Activated CD4-positive, alpha-beta T cell treated with anti-CD3 and anti-CD28 coated beads for 36 hours (primary cell): ENCODE measurements around the gene ARPC4. TPM values are rescaled to one million over a fixed set of nuclear protein-coding genes. Genes with fewer than 3 reads are reported as not detected.

Experiments used
- ATAC-seq: fragments of 200-7000 bp; cut with Tn5 transposase; one replicate; pipeline ENCODE4 v1.10.0; 2021; ENCODE audit warnings: mild to moderate bottlenecking, moderate library complexity
- CTCF ChIA-PET: fragments of 350-600 bp; sonication (Branson Sonifier 250); formaldehyde crosslinking; loops from one replicate; lab custom pipeline; 2021; ENCODE audit warnings: antibody characterized with exemption; lab: Charles Lee
- POLR2A ChIA-PET: fragments of 350-600 bp; sonication (Branson Sonifier 250); formaldehyde crosslinking; loops from one replicate; lab custom pipeline; 2021; ENCODE audit warnings: antibody characterized with exemption, inconsistent platforms; lab: Charles Lee
- DNase-seq: peaks from one replicate; pipeline ENCODE4 v3.0.0-alpha.2; 2020
- H3K27ac Mint-ChIP-seq: one replicate; pipeline ENCODE4 v1.8.0; 2021; ENCODE audit warnings: mixed read lengths
- H3K27me3 Mint-ChIP-seq: one replicate; pipeline ENCODE4 v1.8.0; 2021; ENCODE audit warnings: mixed read lengths
- H3K36me3 Mint-ChIP-seq: one replicate; pipeline ENCODE4 v1.8.0; 2021; ENCODE audit warnings: low read depth, mixed read lengths
- H3K4me1 Mint-ChIP-seq: one replicate; pipeline ENCODE4 v1.8.0; 2021; ENCODE audit warnings: mixed read lengths
- H3K4me3 Mint-ChIP-seq: one replicate; pipeline ENCODE4 v1.8.0; 2021; ENCODE audit warnings: mild to moderate bottlenecking, moderate library complexity, mixed read lengths
- H3K9me3 Mint-ChIP-seq: one replicate; pipeline ENCODE4 v1.8.0; 2021; ENCODE audit warnings: low read depth, mixed read lengths
- intact Hi-C, 2 experiments: fragments of 100-400 bp; cut with DNase I in 1 of 2; cut with micrococcal nuclease in 1 of 2; formaldehyde crosslinking; loops; one replicate each; pipeline versions ENCODE4 v1.14.2 to v1.15.1; 2022 to 2024; cut with DNase I, micrococcal nuclease
- total RNA-seq, 2 experiments: library from RNA; stranded (reverse); gene quantifications; one replicate each; pipeline ENCODE4 v1.2.3, GENCODE V29; 2021

Gene ARPC4
- total RNA-seq, 2 experiments from 2014 or later: 164 to 231 TPM

GRCh38 chr3:9750556-9751411 lies 42.1 kb upstream of the ARPC4 start:
- peak overlapping the region; percentile 91 for H3K27ac Mint-ChIP-seq
- peaks cover 59% of the 10 kb centered on the region for H3K36me3 Mint-ChIP-seq
- intact Hi-C loops: loop anchor here (1.0 to 5.0 kb wide), 9 partner anchors 18 to 365 kb away; partner anchors contain the start of genes BRK1 (in 1 of the 2), CAMK1 (in 1 of the 2), FANCD2 (in 1 of the 2) and JAGN1 (in 1 of the 2)
- H3K4me3 Mint-ChIP-seq: peak overlapping the region; percentile 87
- H3K27me3 Mint-ChIP-seq: no peaks in the 10 kb centered on the region
- peaks cover 49% of the 10 kb centered on the region for H3K4me1 Mint-ChIP-seq
- POLR2A ChIA-PET: interaction anchor here (0.6 to 2.7 kb wide), 4 partner anchors 14 to 102 kb away, joined by 3 to 11 read pairs (median 4); partner anchors contain the start of genes ARPC4 and MTMR14
- no peak for ATAC-seq
- DNase-seq: peak; percentile 32
- no peaks in the 10 kb centered on the region for H3K9me3 Mint-ChIP-seq
- CTCF ChIA-PET: interaction anchor here (0.7 to 4.2 kb wide), 5 partner anchors 19 to 42 kb away, joined by 3 to 20 read pairs (median 5); partner anchors contain the start of genes ARPC4, BRPF1 and CAMK1

DNA sequence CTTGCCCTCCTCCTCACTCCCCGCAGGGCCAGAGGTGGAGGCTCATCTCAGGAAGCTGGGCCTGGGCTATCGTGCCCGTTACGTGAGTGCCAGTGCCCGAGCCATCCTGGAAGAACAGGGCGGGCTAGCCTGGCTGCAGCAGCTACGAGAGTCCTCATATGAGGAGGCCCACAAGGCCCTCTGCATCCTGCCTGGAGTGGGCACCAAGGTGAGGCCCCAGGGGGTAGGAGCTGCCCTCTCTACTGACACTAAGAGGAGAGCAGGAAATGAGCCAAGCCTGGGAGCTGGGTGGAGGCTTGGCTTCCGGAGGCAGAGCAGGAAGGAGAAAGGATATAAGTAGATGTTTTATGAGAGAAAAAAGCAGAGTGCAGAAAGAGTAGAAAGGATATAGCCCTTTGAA lies 38.2 kb upstream of the ARPC4 start:
- Mint-ChIP-seq H3K27me3 (no peaks in the 10 kb centered on the region), H3K4me3 (peak overlapping the region; percentile 15), H3K4me1 (peaks cover 30% of the 10 kb centered on the region), H3K9me3 (no peaks in the 10 kb centered on the region), H3K36me3 (peaks cover 54% of the 10 kb centered on the region), H3K27ac (peak overlapping the region; percentile 75)
- ATAC-seq (no peak), DNase-seq (no peak)
- intact Hi-C loops: loop anchor here in 1 of 2 experiments (5.0 kb wide), 1 partner anchor 357 kb away; the partner anchor contains the start of gene SETD5
- ChIA-PET CTCF (interaction anchor here (0.8 to 1.3 kb wide), 2 partner anchors 54 to 345 kb away, joined by 3 to 4 read pairs; no protein-coding TSS in a partner anchor), POLR2A (interaction anchor here (1.3 kb wide), 1 partner anchor 23 kb away, joined by 6 read pairs; no protein-coding TSS in a partner anchor)

- no peak overlapping the region for H3K4me3 Mint-ChIP-seq
- CTCF ChIA-PET: interaction anchor here (0.7 kb wide), 1 partner anchor 435 kb away, joined by 3 read pairs; no protein-coding TSS in a partner anchor
- POLR2A ChIA-PET: no interaction called here
- no peaks in the 10 kb centered on the region for H3K9me3 Mint-ChIP-seq
- H3K4me1 Mint-ChIP-seq: peaks cover 15% of the 10 kb centered on the region
- peaks cover 55% of the 10 kb centered on the region for H3K36me3 Mint-ChIP-seq
- no peaks in the 10 kb centered on the region for H3K27me3 Mint-ChIP-seq
- H3K27ac Mint-ChIP-seq: no peak overlapping the region
- intact Hi-C loops: no loop called here
- no peak for ATAC-seq
- DNase-seq: no peak
Observed at GRCh38 chr3:9757427-9757826, 35.5 kb upstream of the ARPC4 start.

- intact Hi-C loops: no loop called here
- Mint-ChIP-seq H3K36me3 (peaks cover 59% of the 10 kb centered on the region), H3K9me3 (no peaks in the 10 kb centered on the region), H3K4me3 (no peak overlapping the region), H3K27me3 (no peaks in the 10 kb centered on the region), H3K27ac (peak overlapping the region; percentile 3), H3K4me1 (peaks cover 2% of the 10 kb centered on the region)
- ATAC-seq (no peak), DNase-seq (no peak)
- ChIA-PET POLR2A (no interaction called here), CTCF (interaction anchor here (0.6 kb wide), 1 partner anchor 750 kb away, joined by 3 read pairs; no protein-coding TSS in a partner anchor)
Observed at GRCh38 chr3:9760779-9761505, 31.9 kb upstream of the ARPC4 start.

GRCh38 chr3:9761919-9762318 lies 31.0 kb upstream of the ARPC4 start:
- POLR2A ChIA-PET: no interaction called here
- H3K4me1 Mint-ChIP-seq: peaks cover 2% of the 10 kb centered on the region
- no peak overlapping the region for H3K27ac Mint-ChIP-seq
- no peak for ATAC-seq
- intact Hi-C loops: no loop called here
- peaks cover 52% of the 10 kb centered on the region for H3K36me3 Mint-ChIP-seq
- H3K9me3 Mint-ChIP-seq: no peaks in the 10 kb centered on the region
- no peak for DNase-seq
- CTCF ChIA-PET: no interaction called here
- no peak overlapping the region for H3K4me3 Mint-ChIP-seq
- no peaks in the 10 kb centered on the region for H3K27me3 Mint-ChIP-seq

GRCh38 chr3:9762871-9763270 lies 30.0 kb upstream of the ARPC4 start:
- ATAC-seq (no peak), DNase-seq (no peak)
- H3K4me1 Mint-ChIP-seq: peaks cover 2% of the 10 kb centered on the region
- POLR2A ChIA-PET: interaction anchor here (0.6 kb wide), 1 partner anchor 8 kb away, joined by 6 read pairs; no protein-coding TSS in a partner anchor
- no peak overlapping the region for H3K4me3 Mint-ChIP-seq
- intact Hi-C loops: no loop called here
- H3K9me3 Mint-ChIP-seq: no peaks in the 10 kb centered on the region
- peaks cover 49% of the 10 kb centered on the region for H3K36me3 Mint-ChIP-seq
- no peaks in the 10 kb centered on the region for H3K27me3 Mint-ChIP-seq
- CTCF ChIA-PET: interaction anchor here (0.6 kb wide), 1 partner anchor 45 kb away, joined by 3 read pairs; no protein-coding TSS in a partner anchor
- H3K27ac Mint-ChIP-seq: no peak overlapping the region

DNA sequence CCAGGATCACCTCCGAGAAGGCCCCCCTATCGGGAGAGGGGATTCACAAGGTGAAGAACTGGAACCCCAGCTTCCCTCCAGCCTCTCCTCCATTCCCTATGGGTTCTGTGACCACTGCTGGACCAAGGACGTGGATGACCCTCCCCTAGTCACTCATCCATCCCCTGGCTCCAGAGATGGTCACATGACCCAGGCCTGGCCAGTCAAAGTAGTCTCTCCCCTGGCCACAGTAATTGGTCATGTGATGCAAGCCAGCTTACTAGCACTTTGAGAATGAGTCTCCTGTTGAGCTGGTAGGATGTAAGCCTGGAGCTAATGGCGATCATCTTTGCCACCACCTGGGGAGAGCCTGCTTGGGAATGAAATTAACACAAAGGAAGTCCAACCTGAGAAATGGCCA lies 27.0 kb upstream of the ARPC4 start:
- H3K4me3 Mint-ChIP-seq: no peak overlapping the region
- H3K27ac Mint-ChIP-seq: no peak overlapping the region
- ATAC-seq (no peak), DNase-seq (no peak)
- H3K27me3 Mint-ChIP-seq: no peaks in the 10 kb centered on the region
- H3K36me3 Mint-ChIP-seq: peaks cover 34% of the 10 kb centered on the region
- H3K4me1 Mint-ChIP-seq: peaks cover 21% of the 10 kb centered on the region
- intact Hi-C loops: no loop called here
- ChIA-PET POLR2A (no interaction called here), CTCF (no interaction called here)
- no peaks in the 10 kb centered on the region for H3K9me3 Mint-ChIP-seq

DNA sequence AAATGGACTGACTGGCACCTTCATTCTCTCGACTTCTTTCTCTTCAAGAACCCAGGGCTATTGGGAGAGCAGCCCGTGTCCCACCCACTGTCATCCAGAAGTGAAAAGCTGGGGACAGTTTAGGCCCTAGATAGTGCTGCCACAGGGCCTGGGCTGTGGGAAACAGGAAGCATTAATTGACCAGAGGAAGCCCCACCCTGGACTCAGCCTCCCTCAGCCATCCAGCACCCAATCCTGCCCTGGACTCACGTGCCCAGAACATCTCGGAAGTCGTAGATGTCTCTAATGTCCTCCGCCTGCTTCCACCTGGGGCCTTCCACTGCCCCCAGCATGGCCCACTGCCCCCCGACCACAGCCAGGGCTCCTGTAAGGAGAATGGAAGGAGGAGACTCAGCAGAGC lies 25.5 kb upstream of the ARPC4 start:
- no peak overlapping the region for H3K27ac Mint-ChIP-seq
- ChIA-PET CTCF (interaction anchor here (2.6 kb wide), 1 partner anchor 10 kb away, joined by 8 read pairs; no protein-coding TSS in a partner anchor), POLR2A (interaction anchor here (0.6 kb wide), 1 partner anchor 8 kb away, joined by 5 read pairs; no protein-coding TSS in a partner anchor)
- DNase-seq (no peak), ATAC-seq (no peak)
- peaks cover 28% of the 10 kb centered on the region for H3K36me3 Mint-ChIP-seq
- no peaks in the 10 kb centered on the region for H3K9me3 Mint-ChIP-seq
- H3K4me1 Mint-ChIP-seq: peaks cover 21% of the 10 kb centered on the region
- intact Hi-C loops: no loop called here
- H3K27me3 Mint-ChIP-seq: no peaks in the 10 kb centered on the region
- H3K4me3 Mint-ChIP-seq: peak overlapping the region; percentile 79

- CTCF ChIA-PET: interaction anchor here (2.6 kb wide), 1 partner anchor 9 kb away, joined by 8 read pairs; no protein-coding TSS in a partner anchor
- peaks cover 21% of the 10 kb centered on the region for H3K36me3 Mint-ChIP-seq
- H3K4me3 Mint-ChIP-seq: peak overlapping the region; percentile 79
- ATAC-seq (no peak), DNase-seq (no peak)
- intact Hi-C loops: loop anchor here in 1 of 2 experiments (2.0 kb wide), 1 partner anchor 17 kb away; no protein-coding TSS in a partner anchor
- H3K4me1 Mint-ChIP-seq: peaks cover 21% of the 10 kb centered on the region
- no peaks in the 10 kb centered on the region for H3K27me3 Mint-ChIP-seq
- no peak overlapping the region for H3K27ac Mint-ChIP-seq
- H3K9me3 Mint-ChIP-seq: no peaks in the 10 kb centered on the region
- POLR2A ChIA-PET: no interaction called here
Observed at GRCh38 chr3:9768141-9768775, 24.6 kb upstream of the ARPC4 start.

DNA sequence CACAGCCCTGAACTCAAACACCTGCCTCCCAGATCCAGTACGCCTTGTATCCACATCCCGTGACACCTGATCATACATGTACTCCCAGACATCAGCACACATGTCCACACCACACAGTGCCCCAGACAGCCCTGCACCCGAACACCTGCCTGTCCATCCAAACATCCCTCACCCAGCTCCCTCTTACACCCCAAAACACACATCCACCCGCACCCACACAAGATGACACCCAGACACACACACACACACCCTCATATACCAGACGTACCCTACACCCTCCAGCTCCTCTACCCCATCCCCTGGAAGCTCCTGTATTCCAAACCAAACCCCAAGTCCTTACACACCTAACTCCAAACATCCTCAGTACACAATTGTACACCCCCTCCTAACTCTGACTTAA lies 23.9 kb upstream of the ARPC4 start:
- Mint-ChIP-seq H3K27ac (peak overlapping the region; percentile 59), H3K9me3 (no peaks in the 10 kb centered on the region), H3K27me3 (no peaks in the 10 kb centered on the region), H3K4me1 (peaks cover 21% of the 10 kb centered on the region), H3K36me3 (peaks cover 20% of the 10 kb centered on the region), H3K4me3 (peak overlapping the region; percentile 79)
- intact Hi-C loops: loop anchor here (1.0 to 2.0 kb wide), 3 partner anchors 9 to 24 kb away; partner anchors contain the start of gene ARPC4 (in 1 of the 2)
- CTCF ChIA-PET: interaction anchor here (1.0 to 2.6 kb wide), 3 partner anchors 9 to 225 kb away, joined by 3 to 8 read pairs (median 8); partner anchors contain the start of gene OGG1
- DNase-seq (no peak), ATAC-seq (no peak)
- POLR2A ChIA-PET: no interaction called here
